ENCODE data around the gene IL2RG.

- TF ChIP-seq, protein P1, sequence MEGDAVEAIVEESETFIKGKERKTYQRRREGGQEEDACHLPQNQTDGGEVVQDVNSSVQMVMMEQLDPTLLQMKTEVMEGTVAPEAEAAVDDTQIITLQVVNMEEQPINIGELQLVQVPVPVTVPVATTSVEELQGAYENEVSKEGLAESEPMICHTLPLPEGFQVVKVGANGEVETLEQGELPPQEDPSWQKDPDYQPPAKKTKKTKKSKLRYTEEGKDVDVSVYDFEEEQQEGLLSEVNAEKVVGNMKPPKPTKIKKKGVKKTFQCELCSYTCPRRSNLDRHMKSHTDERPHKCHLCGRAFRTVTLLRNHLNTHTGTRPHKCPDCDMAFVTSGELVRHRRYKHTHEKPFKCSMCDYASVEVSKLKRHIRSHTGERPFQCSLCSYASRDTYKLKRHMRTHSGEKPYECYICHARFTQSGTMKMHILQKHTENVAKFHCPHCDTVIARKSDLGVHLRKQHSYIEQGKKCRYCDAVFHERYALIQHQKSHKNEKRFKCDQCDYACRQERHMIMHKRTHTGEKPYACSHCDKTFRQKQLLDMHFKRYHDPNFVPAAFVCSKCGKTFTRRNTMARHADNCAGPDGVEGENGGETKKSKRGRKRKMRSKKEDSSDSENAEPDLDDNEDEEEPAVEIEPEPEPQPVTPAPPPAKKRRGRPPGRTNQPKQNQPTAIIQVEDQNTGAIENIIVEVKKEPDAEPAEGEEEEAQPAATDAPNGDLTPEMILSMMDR (IDR thresholded peaks at IDR 0.05): no peak
- TF ChIP-seq POLR2A (IDR thresholded peaks at IDR 0.05): no peak
Measured at GRCh38 chrX:71099736-71100135, 11.6 kb downstream of the IL2RG start.

Data from Peyer's patch (tissue), 4 donors.